Upper lobe of left lung (tissue), 4 donors: Measurements from ENCODE around the gene EGFR.

Experiments used
- CTCF ChIP-seq, 6 experiments: fragments of 450-650 bp in 4 of 6; fragments of 200-600 bp in 2 of 6; sonication (generic) in 2 of 6; IDR thresholded peaks; one replicate each; pipeline ENCODE4 v1.5.1; 2016 to 2019; ENCODE audit warnings: antibody characterized with exemption in 6 of 6
- EP300 ChIP-seq, 4 donors: sonication (generic); formaldehyde crosslinking; IDR thresholded peaks; one replicate each; pipeline ENCODE4 v1.5.1; 2017; ENCODE audit warnings: antibody characterized with exemption in 4 of 4, control low read depth in 2 of 4
- POLR2A ChIP-seq, 4 donors: fragments of 450-650 bp; IDR thresholded peaks; one replicate each; pipeline ENCODE4 v1.5.1; 2016 to 2017; ENCODE audit warnings: antibody characterized with exemption in 4 of 4, mild to moderate bottlenecking in 2 of 4
- POLR2AphosphoS5 ChIP-seq, 2 donors: sonication (generic); formaldehyde crosslinking; IDR thresholded peaks; one replicate each; pipeline ENCODE4 v1.5.1; 2017; ENCODE audit warnings: antibody characterized with exemption in 2 of 2

GRCh38 chr7:55188590-55189138 is 169.8 kb downstream of the EGFR start:
- TF ChIP-seq CTCF (IDR thresholded peaks at IDR 0.05) (no peak), POLR2A (IDR thresholded peaks at IDR 0.05) (no peak), POLR2AphosphoS5 (IDR thresholded peaks at IDR 0.05) (no peak), EP300 (IDR thresholded peaks at IDR 0.05) (no peak)
